ENCODE data around the gene CD27. TPM values are rescaled to one million over a fixed set of nuclear protein-coding genes. Genes with fewer than 3 reads are reported as not detected.

CD27 gene
- polyA plus RNA-seq, 1 donor from 2014 or later = 264 TPM

DNA sequence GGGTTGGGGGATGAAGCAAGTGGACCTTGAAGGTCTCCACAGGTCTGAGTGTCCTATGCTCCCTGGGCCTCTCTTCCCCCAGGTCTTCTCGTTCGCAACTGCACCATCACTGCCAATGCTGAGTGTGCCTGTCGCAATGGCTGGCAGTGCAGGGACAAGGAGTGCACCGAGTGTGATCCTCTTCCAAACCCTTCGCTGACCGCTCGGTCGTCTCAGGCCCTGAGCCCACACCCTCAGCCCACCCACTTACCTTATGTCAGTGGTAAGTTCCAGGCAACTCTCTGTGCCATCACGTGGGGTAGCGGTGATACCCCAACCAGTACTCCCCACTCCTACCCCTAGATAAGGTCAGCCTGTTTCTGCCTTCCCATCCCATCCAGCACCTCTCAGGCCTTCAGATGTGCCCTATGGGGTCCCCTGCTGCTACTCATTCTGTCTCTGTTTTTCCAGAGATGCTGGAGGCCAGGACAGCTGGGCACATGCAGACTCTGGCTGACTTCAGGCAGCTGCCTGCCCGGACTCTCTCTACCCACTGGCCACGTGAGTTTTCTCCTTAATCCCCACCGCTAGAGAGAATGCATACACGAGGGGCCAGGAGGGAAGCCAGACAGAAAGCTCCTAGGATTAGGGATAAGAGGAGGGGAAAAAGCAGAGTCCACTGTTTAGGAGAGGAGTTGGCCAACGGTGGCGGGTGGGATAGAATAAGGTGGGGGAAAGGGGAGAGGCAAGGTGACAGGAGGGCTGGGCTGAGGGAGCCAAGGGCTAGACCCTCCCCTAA lies 5.5 kb downstream of the CD27 start:
- H3K4me3 Mint-ChIP-seq = peak overlapping the region; percentile 63 to 97 (median 94)
- H3K27ac Mint-ChIP-seq = peak overlapping the region; percentile 97 to 99 (median 99)
- no peaks in the 10 kb centered on the region for H3K27me3 Mint-ChIP-seq
- H3K36me3 Mint-ChIP-seq = peaks cover 11% of the 10 kb centered on the region
- H3K4me1 Mint-ChIP-seq = peaks cover 31 to 57% (median 54%) of the 10 kb centered on the region in 3 donors
- H3K9me3 Mint-ChIP-seq = no peaks in the 10 kb centered on the region

DNA sequence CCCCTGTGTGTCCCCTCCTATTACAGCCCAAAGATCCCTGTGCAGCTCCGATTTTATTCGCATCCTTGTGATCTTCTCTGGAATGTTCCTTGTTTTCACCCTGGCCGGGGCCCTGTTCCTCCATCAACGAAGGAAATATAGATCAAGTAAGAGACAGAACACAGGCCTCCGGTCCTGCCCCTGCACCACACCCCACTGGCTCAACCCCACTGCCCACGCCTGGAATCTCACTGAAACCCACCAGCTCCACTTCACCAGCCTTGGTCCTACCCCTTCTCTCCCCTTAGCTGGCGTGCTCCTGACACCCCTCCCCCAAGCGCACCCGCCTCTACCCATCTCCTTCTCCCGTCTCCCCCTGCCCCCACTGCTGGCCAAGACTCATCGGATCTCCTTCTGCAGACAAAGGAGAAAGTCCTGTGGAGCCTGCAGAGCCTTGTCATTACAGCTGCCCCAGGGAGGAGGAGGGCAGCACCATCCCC lies 6.2 kb downstream of the CD27 start:
- peak overlapping the region; percentile 97 to 99 (median 99) for H3K27ac Mint-ChIP-seq
- H3K27me3 Mint-ChIP-seq = no peaks in the 10 kb centered on the region
- peaks cover 12% of the 10 kb centered on the region for H3K36me3 Mint-ChIP-seq
- no peaks in the 10 kb centered on the region for H3K9me3 Mint-ChIP-seq
- H3K4me3 Mint-ChIP-seq = peak overlapping the region; percentile 90 to 100 (median 97)
- peaks cover 34 to 55% (median 50%) of the 10 kb centered on the region in 3 donors for H3K4me1 Mint-ChIP-seq

DNA sequence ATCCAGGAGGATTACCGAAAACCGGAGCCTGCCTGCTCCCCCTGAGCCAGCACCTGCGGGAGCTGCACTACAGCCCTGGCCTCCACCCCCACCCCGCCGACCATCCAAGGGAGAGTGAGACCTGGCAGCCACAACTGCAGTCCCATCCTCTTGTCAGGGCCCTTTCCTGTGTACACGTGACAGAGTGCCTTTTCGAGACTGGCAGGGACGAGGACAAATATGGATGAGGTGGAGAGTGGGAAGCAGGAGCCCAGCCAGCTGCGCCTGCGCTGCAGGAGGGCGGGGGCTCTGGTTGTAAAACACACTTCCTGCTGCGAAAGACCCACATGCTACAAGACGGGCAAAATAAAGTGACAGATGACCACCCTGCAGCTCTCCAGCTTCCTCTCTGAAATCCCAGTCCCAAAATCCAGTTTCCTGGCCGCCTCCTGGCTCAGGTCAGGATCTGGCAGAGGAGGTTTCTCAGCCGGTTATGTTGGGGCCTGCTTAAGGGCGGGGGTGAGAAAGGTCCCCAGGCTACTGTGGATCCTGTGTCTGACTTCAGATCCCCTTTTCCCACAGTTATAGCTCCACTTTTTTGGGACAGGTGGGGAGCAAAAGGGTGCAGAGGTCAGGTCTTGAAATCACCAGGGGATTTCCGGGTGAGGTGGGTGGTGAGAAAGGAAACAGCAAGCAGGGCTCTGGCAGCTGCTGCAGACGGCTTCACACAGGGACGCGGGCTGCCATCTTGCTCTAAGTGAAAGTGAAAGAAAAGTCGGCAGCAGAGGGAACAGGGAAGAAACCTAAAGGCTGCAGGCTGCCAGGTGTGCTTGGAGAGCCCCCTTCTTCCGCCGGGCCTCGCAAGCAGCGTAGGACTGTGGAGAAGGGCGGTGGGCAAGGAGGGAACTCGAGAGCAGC lies 6.8 kb downstream of the CD27 start, which contains the start of gene TAPBPL:
TAPBPL (plus strand) TSS at position 695 of the 897 bp plus-strand sequence. CDS start 207 bp downstream, outside the sequence.
- Mint-ChIP-seq H3K9me3 (no peaks in the 10 kb centered on the region), H3K4me3 (peak within 1 kb of the TSS; percentile 97 to 100 (median 98)), H3K4me1 (peaks cover 33 to 55% (median 47%) of the 10 kb centered on the region in 3 donors), H3K27me3 (no peaks in the 10 kb centered on the region), H3K27ac (peak within 1 kb of the TSS; percentile 97 to 99 (median 99)), H3K36me3 (peaks cover 14% of the 10 kb centered on the region)

DNA sequence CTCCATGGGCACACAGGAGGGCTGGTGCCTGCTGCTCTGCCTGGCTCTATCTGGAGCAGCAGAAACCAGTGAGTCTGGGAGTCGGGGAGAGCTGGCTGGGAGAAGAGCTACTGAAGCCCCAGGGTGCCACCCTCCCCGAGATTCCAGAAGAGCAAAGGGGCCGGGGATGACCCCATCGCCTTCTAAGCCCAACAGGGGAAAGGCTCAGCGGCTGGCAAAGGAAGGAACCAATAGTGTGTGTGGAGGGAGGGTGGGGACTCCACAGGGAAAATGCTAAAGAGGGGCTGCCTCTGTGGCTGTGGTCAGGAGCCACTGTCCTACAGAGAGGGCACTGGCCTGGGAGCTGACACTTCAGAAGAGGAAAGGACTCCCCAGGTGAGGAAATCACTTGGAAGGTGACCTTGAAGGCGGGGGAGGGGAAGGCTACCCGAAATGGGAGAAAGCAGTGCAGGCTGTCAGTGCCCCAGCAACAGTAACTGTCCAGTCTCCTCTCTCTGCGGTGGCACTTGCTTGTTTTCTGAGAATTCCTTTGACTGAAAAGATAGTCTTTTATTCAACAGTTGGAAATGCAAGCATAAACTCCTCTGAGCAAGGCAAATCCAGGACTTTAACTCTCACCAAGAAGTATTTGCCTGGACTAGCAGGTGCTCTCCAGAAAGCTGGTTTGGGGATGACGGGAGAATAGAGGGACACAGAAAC lies 7.6 kb downstream of the CD27 start:
- H3K36me3 Mint-ChIP-seq = peaks cover 18% of the 10 kb centered on the region
- H3K27me3 Mint-ChIP-seq = no peaks in the 10 kb centered on the region
- H3K4me3 Mint-ChIP-seq = peak overlapping the region; percentile 97 to 100 (median 98)
- H3K27ac Mint-ChIP-seq = peak overlapping the region; percentile 97 to 99 (median 99)
- no peaks in the 10 kb centered on the region for H3K9me3 Mint-ChIP-seq
- H3K4me1 Mint-ChIP-seq = peaks cover 33 to 52% (median 39%) of the 10 kb centered on the region in 3 donors

DNA sequence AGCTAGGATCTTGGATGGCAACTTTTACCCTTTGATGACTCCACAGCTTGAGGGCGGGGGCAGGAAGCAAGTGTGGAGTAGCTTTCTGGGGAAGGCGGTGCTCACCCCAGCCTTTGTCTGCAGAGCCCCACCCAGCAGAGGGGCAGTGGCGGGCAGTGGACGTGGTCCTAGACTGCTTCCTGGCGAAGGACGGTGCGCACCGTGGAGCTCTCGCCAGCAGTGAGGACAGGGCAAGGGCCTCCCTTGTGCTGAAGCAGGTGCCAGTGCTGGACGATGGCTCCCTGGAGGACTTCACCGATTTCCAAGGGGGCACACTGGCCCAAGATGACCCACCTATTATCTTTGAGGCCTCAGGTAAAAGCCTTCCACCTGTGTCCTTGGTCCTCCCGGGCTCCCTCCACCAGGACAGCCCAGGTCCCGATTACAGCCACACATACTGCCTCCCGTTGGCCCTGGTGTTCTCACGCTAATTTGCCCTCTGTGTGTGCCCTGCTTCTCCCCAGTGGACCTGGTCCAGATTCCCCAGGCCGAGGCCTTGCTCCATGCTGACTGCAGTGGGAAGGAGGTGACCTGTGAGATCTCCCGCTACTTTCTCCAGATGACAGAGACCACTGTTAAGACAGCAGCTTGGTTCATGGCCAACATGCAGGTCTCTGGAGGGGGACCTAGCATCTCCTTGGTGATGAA lies 8.3 kb downstream of the CD27 start:
- Mint-ChIP-seq H3K36me3 (peaks cover 17% of the 10 kb centered on the region), H3K27ac (peak overlapping the region; percentile 97 to 99 (median 99)), H3K4me3 (peak overlapping the region; percentile 97 to 100 (median 98)), H3K27me3 (no peaks in the 10 kb centered on the region), H3K9me3 (no peaks in the 10 kb centered on the region), H3K4me1 (peaks cover 26 to 47% (median 33%) of the 10 kb centered on the region in 3 donors)

DNA sequence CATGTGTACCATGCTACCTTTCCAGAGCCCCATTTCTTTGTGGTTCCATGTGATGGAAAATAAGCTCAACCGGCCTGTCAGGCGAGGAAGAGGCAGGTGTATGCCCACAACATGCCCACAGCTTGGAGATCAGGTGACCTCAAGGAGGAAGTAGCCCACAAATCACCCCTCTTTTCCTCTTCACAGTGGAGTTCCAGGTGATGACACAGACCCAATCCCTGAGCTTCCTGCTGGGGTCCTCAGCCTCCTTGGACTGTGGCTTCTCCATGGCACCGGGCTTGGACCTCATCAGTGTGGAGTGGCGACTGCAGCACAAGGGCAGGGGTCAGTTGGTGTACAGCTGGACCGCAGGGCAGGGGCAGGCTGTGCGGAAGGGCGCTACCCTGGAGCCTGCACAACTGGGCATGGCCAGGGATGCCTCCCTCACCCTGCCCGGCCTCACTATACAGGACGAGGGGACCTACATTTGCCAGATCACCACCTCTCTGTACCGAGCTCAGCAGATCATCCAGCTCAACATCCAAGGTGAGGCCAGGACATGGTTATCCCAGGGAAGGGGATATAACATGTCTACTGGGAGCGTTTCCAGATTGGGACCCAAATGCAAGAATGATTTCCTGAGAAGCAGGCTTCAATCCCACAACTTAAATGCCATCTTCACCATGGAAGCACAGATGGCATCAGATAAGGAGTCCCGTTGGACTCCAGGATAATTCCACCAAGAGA lies 12.6 kb downstream of the CD27 start:
- Mint-ChIP-seq H3K27ac (peak overlapping the region in 2 of 3 donors; percentile 89 to 94), H3K36me3 (peaks cover 24% of the 10 kb centered on the region), H3K4me3 (peak overlapping the region in 3 of 4 donors; percentile 5 to 71 (median 53))

DNA sequence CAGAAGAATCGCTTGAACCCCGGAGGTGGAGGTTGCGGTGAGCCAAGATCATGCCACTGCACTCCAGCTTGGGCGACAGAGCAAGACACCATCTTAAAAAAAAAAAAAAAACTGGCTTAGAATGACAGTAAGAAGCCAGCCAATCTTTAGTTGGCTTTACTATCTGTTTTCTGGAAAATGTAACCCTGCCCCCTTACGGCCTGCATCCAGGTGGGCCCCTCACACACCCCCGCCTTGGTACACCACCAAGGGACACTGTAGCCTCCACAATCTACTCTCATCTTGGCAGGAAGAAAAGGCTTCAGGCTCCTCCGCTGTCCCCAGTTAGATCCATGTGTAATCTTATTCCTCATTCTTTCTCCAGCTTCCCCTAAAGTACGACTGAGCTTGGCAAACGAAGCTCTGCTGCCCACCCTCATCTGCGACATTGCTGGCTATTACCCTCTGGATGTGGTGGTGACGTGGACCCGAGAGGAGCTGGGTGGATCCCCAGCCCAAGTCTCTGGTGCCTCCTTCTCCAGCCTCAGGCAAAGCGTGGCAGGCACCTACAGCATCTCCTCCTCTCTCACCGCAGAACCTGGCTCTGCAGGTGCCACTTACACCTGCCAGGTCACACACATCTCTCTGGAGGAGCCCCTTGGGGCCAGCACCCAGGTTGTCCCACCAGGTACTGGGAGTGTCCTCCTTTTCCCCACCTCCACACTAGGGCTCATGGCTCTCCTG lies 13.7 kb downstream of the CD27 start:
- no peaks in the 10 kb centered on the region for H3K27me3 Mint-ChIP-seq
- peaks cover 47 to 68% (median 47%) of the 10 kb centered on the region in 3 donors for H3K4me1 Mint-ChIP-seq
- H3K27ac Mint-ChIP-seq = peak overlapping the region; percentile 85 to 98 (median 89)
- H3K9me3 Mint-ChIP-seq = no peaks in the 10 kb centered on the region
- H3K4me3 Mint-ChIP-seq = peak overlapping the region in 2 of 4 donors; percentile 17 to 54
- H3K36me3 Mint-ChIP-seq = peaks cover 20% of the 10 kb centered on the region

More for the DNA sequence above, 12.6 kb downstream of the CD27 start:
- Mint-ChIP-seq H3K4me1 (peaks cover 47 to 64% (median 49%) of the 10 kb centered on the region in 3 donors), H3K9me3 (no peaks in the 10 kb centered on the region), H3K27me3 (no peaks in the 10 kb centered on the region)

DNA sequence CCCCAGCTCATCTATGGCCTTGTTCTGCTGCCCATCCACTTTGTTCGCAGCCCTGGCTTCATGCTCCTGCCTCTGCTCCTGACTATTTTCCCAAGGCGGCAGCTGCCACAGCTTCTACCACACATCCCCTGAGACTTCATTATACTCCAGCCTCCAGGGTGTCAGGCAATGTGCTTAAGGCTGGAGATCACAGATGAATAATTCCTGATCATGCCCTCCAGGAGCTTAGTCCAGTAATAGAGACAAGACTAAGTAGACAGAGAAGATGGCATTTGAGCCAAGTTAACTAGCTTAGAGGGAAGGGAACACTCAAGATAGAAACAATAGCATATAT lies 14.2 kb downstream of the CD27 start:
- Mint-ChIP-seq H3K27ac (peak overlapping the region; percentile 78 to 98 (median 85)), H3K4me1 (peaks cover 46 to 69% (median 49%) of the 10 kb centered on the region in 3 donors), H3K4me3 (peak overlapping the region in 3 of 4 donors; percentile 17 to 65 (median 54)), H3K36me3 (peaks cover 19% of the 10 kb centered on the region), H3K27me3 (no peaks in the 10 kb centered on the region), H3K9me3 (no peaks in the 10 kb centered on the region)

DNA sequence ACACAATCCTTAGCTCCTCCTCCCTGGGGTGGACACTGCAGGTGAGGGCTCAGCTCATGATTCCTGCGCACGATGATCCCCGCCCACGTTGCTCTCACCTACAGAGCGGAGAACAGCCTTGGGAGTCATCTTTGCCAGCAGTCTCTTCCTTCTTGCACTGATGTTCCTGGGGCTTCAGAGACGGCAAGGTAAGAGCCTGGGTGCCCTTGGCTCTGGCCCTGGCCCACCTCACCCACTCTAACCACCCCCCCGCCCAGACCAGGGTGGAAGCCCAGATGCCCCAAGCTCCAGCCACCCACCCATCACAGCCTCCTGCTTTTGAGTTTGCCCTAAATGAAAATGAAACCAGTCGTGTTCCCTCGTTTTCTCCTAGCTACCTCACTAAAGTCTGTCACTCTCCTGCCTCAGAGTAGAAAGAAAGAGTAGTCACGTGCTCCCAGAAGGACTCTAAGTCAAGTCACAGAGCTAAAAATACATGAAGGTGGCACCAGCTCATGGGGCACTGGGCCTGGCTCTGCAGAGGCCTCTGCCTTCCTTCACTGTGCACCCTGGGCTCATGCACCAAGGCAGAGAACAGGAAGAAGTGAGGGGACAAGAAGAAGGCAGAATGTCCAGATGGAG lies 16.1 kb downstream of the CD27 start:
- Mint-ChIP-seq H3K36me3 (peaks cover 19% of the 10 kb centered on the region), H3K27me3 (no peaks in the 10 kb centered on the region), H3K4me1 (peaks cover 49 to 74% (median 52%) of the 10 kb centered on the region in 3 donors), H3K4me3 (peak overlapping the region; percentile 54 to 90 (median 72)), H3K9me3 (no peaks in the 10 kb centered on the region), H3K27ac (peak overlapping the region; percentile 85 to 99 (median 98))

DNA sequence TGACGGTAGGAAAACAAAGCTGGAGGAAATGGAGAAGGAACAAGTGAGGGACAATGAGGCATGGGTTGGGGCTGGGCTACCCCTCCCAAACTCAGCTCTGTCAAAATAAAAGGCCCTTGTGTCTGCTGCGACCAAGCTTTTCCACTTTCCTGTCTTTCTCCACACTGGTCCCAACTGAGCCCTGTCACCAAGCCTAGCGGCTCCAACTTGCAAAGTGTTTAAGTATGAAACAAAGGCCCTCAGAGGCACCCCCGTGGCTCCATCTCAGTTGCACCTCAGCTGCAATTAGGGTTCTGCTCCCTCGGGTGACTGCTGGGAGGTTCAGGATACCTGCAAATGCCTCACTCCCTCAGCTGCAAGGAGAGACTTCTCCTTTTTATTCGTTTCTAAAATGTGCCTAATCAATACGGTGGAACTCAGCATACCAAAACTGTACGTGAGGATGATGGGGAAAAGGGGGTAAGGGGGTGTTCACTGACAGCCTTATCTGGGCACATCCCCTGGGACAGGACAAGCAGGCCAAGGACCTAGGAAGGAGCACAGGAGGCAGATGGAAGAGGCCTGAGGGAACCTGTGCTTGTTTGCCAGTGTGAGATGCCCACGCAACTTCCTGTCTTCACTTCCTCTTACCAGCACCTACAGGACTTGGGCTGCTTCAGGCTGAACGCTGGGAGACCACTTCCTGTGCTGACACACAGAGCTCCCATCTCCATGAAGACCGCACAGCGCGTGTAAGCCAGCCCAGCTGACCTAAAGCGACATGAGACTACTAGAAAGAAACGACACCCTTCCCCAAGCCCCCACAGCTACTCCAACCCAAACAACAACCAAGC lies 16.9 kb downstream of the CD27 start:
- H3K4me1 Mint-ChIP-seq = peaks cover 45 to 77% (median 57%) of the 10 kb centered on the region in 3 donors
- H3K27ac Mint-ChIP-seq = peak overlapping the region; percentile 85 to 99 (median 98)
- H3K27me3 Mint-ChIP-seq = no peaks in the 10 kb centered on the region
- no peaks in the 10 kb centered on the region for H3K9me3 Mint-ChIP-seq
- H3K4me3 Mint-ChIP-seq = peak overlapping the region; percentile 54 to 90 (median 76)
- H3K36me3 Mint-ChIP-seq = peaks cover 16% of the 10 kb centered on the region

DNA sequence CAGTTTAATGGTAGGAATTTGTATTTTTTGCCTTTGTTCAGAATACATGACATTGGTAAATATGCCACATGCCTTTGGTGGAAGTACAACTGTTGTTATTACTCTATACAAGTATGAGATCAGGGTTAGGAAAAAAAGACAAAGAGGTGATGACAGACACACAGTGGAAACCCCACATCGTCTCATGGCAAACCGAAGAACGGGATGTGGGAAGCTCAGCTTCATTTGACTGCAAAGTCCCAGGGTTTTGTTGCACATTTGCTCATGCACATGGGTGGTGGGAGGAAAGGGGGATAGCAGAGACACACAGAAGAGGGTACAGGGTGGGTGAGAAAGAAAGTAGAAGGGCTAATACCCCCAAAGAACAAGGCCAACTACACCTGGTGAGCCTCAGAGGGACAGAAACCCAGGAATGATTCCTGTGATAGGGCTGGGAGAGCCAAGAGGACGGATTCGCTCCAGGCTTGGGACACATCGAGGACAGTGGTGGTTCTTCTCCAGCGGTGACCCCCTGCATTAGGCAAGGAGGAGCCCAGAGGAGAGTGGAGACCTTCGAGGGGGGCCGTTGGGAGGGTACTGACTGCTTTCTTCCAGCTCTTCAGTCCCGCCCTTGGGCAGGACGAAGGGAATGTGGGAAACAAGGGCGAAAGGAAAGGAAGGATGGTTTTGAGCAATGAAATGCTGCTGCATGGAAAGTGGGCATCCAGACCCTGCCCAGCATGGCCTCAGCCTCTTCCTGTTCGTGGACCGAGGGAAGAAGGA lies 17.7 kb downstream of the CD27 start:
- peaks cover 18% of the 10 kb centered on the region for H3K36me3 Mint-ChIP-seq

More for the DNA sequence above, 17.7 kb downstream of the CD27 start:
- Mint-ChIP-seq H3K27ac (peak overlapping the region; percentile 85 to 99 (median 98)), H3K4me3 (peak overlapping the region in 3 of 4 donors; percentile 70 to 85 (median 77)), H3K4me1 (peaks cover 48 to 79% (median 64%) of the 10 kb centered on the region in 3 donors), H3K9me3 (no peaks in the 10 kb centered on the region), H3K27me3 (no peaks in the 10 kb centered on the region)

All from IgD-negative memory B cell (primary cell).